GM21360 (cell line): ENCODE data around the gene LRRC38.
"Not testable (repeated sequence)": the region's sequence is repeated elsewhere in the genome, so short reads cannot be mapped to it uniquely, and the experiment has no call there.

Source experiments
- ATAC-seq: cut with Tn5 transposase; IDR thresholded peaks from one replicate; pipeline ENCODE4 v1.9.1; 2021; ENCODE audit warnings: mild to moderate bottlenecking, moderate library complexity; ENCODE audit not compliant: unreplicated experiment

Gene LRRC38

GRCh38 chr1:13513895-13514546, at the start of gene LRRC38:
Gene LRRC38, minus strand, starts transcription at chr1:13514003. Its CDS starts 410 bp downstream, at chr1:13513593.
- no peak for ATAC-seq

- not testable (repeated sequence) for ATAC-seq
Observed at GRCh38 chr1:13562981-13563380, 49.2 kb upstream of the LRRC38 start.

GRCh38 chr1:13560541-13560940, 46.7 kb upstream of the LRRC38 start:
- ATAC-seq, result no peak

GRCh38 chr1:13556224-13556764, 42.5 kb upstream of the LRRC38 start:
- no peak for ATAC-seq

- ATAC-seq, result no peak
Observed at GRCh38 chr1:13554798-13555197, 41.0 kb upstream of the LRRC38 start.

- no peak for ATAC-seq
Observed at GRCh38 chr1:13550663-13551062, 36.9 kb upstream of the LRRC38 start.

- ATAC-seq, result no peak
Observed at GRCh38 chr1:13549521-13549920, 35.7 kb upstream of the LRRC38 start.

- no peak for ATAC-seq
Observed at GRCh38 chr1:13549021-13549420, 35.2 kb upstream of the LRRC38 start.

GRCh38 chr1:13548281-13548680, 34.5 kb upstream of the LRRC38 start:
- no peak for ATAC-seq

- no peak for ATAC-seq
Observed at GRCh38 chr1:13546791-13547190, 33.0 kb upstream of the LRRC38 start.

- ATAC-seq, result no peak
Observed at GRCh38 chr1:13544221-13544556, 30.4 kb upstream of the LRRC38 start.

GRCh38 chr1:13543451-13544220, 29.8 kb upstream of the LRRC38 start:
- no peak for ATAC-seq

GRCh38 chr1:13541435-13542215, 27.8 kb upstream of the LRRC38 start:
- no peak for ATAC-seq

GRCh38 chr1:13540866-13541265, 27.1 kb upstream of the LRRC38 start:
- ATAC-seq, result no peak

- ATAC-seq, result no peak
Observed at GRCh38 chr1:13539683-13540082, 25.9 kb upstream of the LRRC38 start.

GRCh38 chr1:13538832-13539231, 25.0 kb upstream of the LRRC38 start:
- ATAC-seq, result no peak

GRCh38 chr1:13536571-13536970, 22.8 kb upstream of the LRRC38 start:
- no peak for ATAC-seq

GRCh38 chr1:13535227-13535626, 21.4 kb upstream of the LRRC38 start:
- ATAC-seq, result no peak

GRCh38 chr1:13528320-13528719, 14.5 kb upstream of the LRRC38 start:
- ATAC-seq, result no peak

GRCh38 chr1:13523780-13524477, 10.1 kb upstream of the LRRC38 start:
- no peak for ATAC-seq

- no peak for ATAC-seq
Observed at GRCh38 chr1:13520985-13521384, 7.2 kb upstream of the LRRC38 start.
